PC-3 (cell line): ENCODE measurements around the gene SLC38A10.

Source experiments
- EZH2phosphoT487 ChIP-seq: fragments of 300-600 bp; sonication (generic); IDR thresholded peaks from 2 replicates; pipeline ENCODE4 v1.6.1; 2018; ENCODE audit warnings: mild to moderate bottlenecking, antibody characterized with exemption, low read length, borderline replicate concordance
- TF ChIP-seq, protein P1 (sequence below): fragments of 300-600 bp; sonication (generic); conservative IDR thresholded peaks from 2 replicates; pipeline ENCODE4 v1.5.1; 2017; ENCODE audit warnings: antibody characterized with exemption, low read depth, mild to moderate bottlenecking, low read length

DNA sequence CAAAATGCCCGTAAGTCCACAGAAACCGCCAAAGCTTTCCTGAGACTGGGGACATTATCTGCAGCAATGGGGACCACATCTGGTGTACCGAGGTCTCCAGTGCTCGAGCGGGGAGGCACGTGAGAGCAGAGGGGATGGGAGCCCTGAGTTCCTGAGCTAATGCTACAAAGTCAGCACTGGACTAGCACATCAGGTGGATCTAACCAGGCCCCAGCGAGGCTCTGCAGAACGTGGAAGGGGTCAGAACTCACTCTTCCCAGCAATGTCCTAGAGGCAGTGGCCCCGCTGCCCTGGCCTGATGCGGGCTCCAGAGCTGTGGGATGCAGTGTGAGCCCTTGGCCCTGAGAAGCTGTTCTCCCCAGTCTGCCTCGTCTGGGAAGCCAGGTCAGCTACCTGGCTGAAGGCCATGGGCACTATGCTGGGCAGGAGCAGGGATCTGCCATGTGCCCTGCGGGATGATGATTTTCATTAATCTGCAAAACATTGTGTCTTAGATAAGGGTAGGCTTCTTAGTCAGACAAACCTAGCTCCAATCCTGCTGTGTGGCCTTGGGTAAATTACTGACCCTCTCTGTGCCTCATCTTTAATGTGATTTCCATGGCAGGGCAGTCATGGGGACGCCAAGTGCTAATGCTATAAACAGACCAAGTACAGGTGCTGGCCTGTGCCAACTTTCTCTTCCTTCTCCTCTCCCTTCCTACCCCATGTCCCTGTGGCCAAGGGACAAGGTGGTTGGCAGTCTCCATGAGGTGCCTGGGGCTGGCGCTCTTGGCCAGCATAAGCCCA, 40.1 kb upstream of the SLC38A10 start:
- TF ChIP-seq, protein P1, sequence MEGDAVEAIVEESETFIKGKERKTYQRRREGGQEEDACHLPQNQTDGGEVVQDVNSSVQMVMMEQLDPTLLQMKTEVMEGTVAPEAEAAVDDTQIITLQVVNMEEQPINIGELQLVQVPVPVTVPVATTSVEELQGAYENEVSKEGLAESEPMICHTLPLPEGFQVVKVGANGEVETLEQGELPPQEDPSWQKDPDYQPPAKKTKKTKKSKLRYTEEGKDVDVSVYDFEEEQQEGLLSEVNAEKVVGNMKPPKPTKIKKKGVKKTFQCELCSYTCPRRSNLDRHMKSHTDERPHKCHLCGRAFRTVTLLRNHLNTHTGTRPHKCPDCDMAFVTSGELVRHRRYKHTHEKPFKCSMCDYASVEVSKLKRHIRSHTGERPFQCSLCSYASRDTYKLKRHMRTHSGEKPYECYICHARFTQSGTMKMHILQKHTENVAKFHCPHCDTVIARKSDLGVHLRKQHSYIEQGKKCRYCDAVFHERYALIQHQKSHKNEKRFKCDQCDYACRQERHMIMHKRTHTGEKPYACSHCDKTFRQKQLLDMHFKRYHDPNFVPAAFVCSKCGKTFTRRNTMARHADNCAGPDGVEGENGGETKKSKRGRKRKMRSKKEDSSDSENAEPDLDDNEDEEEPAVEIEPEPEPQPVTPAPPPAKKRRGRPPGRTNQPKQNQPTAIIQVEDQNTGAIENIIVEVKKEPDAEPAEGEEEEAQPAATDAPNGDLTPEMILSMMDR: no peak
- TF ChIP-seq EZH2phosphoT487: no peak
